ENCODE data around the gene DCDC2.
"Not testable (repeated sequence)": the region's sequence is repeated elsewhere in the genome, so short reads cannot be mapped to it uniquely, and the experiment has no call there.

Gene DCDC2

DNA sequence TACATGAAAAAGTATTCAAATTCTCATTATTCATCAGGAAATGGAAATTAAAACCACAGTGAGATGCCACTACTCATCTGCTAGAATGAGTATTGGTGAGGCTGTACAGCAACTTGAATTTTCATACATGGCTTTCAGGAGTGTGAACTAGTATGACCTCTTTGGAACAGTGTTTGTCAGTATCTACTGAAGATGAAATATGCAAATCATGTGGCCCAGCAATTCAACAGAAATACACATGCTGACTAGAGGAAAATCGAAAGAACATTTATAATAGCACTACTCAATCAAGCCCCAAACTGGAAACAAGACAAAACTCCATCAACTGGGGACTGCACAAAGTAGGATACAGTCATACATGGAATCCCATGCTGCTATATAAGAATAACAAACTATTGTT lies 102.2 kb downstream of the DCDC2 start:
- TF ChIP-seq, protein P1, sequence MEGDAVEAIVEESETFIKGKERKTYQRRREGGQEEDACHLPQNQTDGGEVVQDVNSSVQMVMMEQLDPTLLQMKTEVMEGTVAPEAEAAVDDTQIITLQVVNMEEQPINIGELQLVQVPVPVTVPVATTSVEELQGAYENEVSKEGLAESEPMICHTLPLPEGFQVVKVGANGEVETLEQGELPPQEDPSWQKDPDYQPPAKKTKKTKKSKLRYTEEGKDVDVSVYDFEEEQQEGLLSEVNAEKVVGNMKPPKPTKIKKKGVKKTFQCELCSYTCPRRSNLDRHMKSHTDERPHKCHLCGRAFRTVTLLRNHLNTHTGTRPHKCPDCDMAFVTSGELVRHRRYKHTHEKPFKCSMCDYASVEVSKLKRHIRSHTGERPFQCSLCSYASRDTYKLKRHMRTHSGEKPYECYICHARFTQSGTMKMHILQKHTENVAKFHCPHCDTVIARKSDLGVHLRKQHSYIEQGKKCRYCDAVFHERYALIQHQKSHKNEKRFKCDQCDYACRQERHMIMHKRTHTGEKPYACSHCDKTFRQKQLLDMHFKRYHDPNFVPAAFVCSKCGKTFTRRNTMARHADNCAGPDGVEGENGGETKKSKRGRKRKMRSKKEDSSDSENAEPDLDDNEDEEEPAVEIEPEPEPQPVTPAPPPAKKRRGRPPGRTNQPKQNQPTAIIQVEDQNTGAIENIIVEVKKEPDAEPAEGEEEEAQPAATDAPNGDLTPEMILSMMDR (IDR thresholded peaks at IDR 0.05; ENCODE audit: low read depth, low read length, missing control alignments) = no peak
- H3K4me3 ChIP-seq (ENCODE audit: low read depth, low read length) = no peak overlapping the region
- DNase-seq (ENCODE audit: low read depth) = peak; percentile 30

DNA sequence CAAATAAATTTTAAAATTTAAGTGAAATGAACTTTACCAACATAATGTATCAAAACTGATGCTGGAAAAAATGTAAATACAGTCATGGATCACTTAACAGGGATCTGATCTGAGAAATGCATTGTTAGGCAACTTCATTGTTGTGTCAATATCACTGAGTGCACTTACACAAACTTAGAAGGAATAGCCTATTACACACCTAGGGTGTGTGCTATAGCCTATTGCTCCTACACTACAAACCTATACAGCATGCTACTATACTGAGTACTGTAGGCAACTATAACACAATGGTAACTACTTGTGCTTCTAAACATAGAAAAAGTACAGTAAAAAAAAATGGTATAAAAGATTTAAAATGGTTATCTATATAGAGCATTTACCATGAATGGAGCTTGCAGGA lies 104.5 kb downstream of the DCDC2 start:
- H3K4me3 ChIP-seq (ENCODE audit: low read depth, low read length) = no peak overlapping the region
- DNase-seq (ENCODE audit: low read depth) = no peak
- TF ChIP-seq, protein P1 (IDR thresholded peaks at IDR 0.05; ENCODE audit: low read depth, low read length, missing control alignments) = no peak

DNA sequence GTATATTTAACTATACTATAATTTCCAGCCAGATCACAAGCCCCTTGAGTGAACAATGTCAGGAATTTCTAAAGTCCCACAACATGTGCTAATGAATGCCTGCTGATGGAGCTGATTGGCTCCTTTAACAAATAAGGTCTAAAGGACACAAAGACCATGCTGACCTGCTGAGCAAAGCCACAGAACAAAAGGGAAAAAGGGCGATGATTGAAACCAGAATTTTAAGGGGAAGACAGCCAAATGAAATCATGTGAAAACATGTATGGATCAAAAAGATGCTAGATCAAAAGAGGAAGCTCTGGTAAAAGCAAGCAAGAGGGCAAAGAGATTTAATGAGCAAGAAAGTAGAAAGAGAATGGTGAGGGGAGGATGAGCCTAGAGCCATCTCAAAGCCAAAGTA lies 105.6 kb downstream of the DCDC2 start:
- DNase-seq (ENCODE audit: low read depth) = no peak
- H3K4me3 ChIP-seq (ENCODE audit: low read depth, low read length) = no peak overlapping the region
- TF ChIP-seq, protein P1 (IDR thresholded peaks at IDR 0.05; ENCODE audit: low read depth, low read length, missing control alignments) = no peak

DNA sequence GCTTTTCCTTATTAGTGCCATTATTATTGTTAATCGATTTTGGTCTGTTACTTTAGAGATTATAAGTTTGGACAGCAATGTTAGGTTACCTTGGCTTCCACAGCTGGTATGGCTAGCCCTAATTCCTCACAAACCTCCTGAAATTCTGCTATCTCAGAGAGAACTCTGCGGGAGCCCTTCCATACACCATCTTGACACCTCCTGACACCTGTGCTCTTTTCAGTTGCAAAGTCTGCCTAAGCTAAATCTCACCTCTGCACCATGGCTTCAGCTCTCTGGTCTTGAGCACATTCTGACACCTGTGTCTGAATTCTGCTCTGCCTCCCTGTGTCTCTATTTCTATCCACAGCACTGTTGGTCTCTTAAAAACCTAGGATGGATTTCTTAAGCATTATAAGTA lies 106.5 kb downstream of the DCDC2 start:
- no peak for DNase-seq (ENCODE audit: low read depth)
- TF ChIP-seq, protein P1 (IDR thresholded peaks at IDR 0.05; ENCODE audit: low read depth, low read length, missing control alignments) = no peak
- H3K4me3 ChIP-seq (ENCODE audit: low read depth, low read length) = no peak overlapping the region

DNA sequence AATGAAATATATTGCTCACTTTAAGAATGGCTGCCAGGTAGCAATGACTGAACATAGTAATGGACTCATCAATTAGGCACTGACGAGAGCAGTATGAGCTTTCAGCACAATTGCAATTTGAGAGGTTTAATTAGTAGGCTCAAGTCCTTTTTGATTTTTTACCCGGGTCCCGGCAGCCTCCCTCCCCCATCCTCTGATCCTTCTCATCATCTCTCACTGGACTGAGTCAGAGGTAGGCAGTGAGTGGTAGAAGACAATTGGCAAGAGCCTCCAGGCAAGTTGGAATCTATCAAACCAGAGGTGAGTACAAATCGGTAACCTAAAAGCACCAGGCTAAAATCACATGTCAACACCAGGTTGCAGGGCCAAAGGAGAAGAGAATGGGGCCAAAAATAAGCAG lies 107.9 kb downstream of the DCDC2 start:
- no peak for DNase-seq (ENCODE audit: low read depth)

DNA sequence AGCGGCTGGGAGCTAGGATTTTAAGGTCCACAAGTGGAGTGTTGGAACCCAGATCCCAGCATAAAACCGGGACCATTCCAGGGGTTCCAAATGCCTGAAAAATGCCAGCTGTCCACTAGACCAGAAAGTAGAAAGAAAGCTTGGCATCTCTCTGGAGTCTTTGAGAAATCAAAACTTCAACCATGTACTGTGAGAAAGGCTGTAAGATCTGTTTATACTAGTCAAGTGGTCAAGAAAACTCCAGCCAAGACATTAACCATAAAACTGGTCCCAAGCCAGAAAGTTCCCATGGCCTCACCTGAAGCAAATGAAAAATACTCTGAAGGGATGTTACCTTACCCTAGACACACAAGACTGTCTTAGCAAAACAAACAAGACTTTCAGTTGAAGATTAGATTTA lies 112.6 kb downstream of the DCDC2 start:
- TF ChIP-seq, protein P1 (IDR thresholded peaks at IDR 0.05; ENCODE audit: low read depth, low read length, missing control alignments) = no peak
- H3K4me3 ChIP-seq (ENCODE audit: low read depth, low read length) = no peak overlapping the region
- no peak for DNase-seq (ENCODE audit: low read depth)

More for the DNA sequence above, 107.9 kb downstream of the DCDC2 start:
- TF ChIP-seq, protein P1 (IDR thresholded peaks at IDR 0.05; ENCODE audit: low read depth, low read length, missing control alignments) = no peak
- no peak overlapping the region for H3K4me3 ChIP-seq (ENCODE audit: low read depth, low read length)

DNA sequence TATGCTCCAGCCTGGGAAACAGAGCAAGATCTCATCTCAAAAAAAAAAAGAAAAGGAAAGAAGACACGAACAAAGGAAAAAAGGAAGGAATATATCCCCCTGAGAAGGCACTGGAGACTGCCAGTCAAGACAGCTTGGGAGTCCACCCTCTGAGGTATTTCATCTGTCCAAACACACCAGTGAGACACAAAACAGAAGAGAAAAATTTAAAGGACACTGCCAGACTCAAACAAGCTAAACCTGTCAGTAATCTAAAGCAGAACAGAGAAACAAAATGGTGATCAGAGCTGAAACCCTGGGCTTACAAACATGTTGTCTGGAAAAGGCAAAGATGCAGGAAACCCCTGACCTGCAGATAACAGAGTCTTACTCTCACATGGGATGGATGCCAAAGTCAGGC lies 114.9 kb downstream of the DCDC2 start:
- no peak overlapping the region for H3K4me3 ChIP-seq (ENCODE audit: low read depth, low read length)
- DNase-seq (ENCODE audit: low read depth) = no peak
- TF ChIP-seq, protein P1 (IDR thresholded peaks at IDR 0.05; ENCODE audit: low read depth, low read length, missing control alignments) = no peak

DNA sequence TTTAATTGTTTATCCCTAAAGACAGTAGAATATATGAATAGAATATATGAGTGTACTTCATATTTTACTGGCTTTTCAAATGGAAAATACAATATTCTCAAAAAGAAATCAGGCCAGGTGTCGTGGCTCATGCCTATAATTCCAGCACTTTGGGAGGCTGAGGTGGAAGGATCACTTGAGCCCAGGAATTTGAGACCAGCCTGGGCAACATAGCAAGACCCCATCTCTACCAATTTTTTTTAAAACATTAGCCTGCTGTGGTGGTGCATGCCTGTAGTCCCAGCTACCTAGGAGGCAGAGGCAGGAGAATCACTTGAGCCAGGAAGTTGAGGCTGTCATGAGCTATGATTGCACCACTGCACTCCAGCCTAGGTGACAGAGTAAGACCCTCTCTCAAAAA lies 116.1 kb downstream of the DCDC2 start:
- H3K4me3 ChIP-seq (ENCODE audit: low read depth, low read length); DNase-seq (ENCODE audit: low read depth): not testable (repeated sequence)
